HG03432 (cell line): ENCODE results near the gene FAM24A.

ENCODE experiments used
- ATAC-seq: cut with Tn5 transposase; IDR thresholded peaks from one replicate; pipeline ENCODE4 v1.9.1; 2021; ENCODE audit warnings: mild to moderate bottlenecking, moderate library complexity; ENCODE audit not compliant: unreplicated experiment

The FAM24A gene

GRCh38 chr10:122930140-122930539, 19.7 kb downstream of the FAM24A start:
- no peak for ATAC-seq

- ATAC-seq = no peak
Measured at GRCh38 chr10:122931088-122931906, 20.9 kb downstream of the FAM24A start.

- no peak for ATAC-seq
Measured at GRCh38 chr10:122939133-122939855, 28.9 kb downstream of the FAM24A start.

GRCh38 chr10:122939856-122940543, 29.6 kb downstream of the FAM24A start:
- ATAC-seq = no peak

DNA sequence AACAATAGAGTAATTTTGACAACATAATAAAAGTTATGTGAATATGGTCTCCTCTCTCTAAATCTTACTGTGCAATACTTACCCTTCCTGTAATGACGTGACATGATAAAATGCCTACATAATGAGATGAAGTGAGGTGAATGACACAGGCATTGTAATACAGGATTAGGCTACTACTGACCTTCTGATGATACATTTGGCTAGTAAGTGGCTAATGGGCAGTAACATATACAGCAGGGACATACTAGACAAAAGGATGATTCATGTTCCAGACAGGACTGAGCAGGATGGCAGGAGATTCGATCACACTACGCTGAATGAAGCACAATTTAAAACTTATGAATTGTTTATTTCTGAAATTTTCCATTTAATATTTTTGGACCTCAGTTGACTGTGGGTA, 38.9 kb downstream of the FAM24A start:
- ATAC-seq = no peak

DNA sequence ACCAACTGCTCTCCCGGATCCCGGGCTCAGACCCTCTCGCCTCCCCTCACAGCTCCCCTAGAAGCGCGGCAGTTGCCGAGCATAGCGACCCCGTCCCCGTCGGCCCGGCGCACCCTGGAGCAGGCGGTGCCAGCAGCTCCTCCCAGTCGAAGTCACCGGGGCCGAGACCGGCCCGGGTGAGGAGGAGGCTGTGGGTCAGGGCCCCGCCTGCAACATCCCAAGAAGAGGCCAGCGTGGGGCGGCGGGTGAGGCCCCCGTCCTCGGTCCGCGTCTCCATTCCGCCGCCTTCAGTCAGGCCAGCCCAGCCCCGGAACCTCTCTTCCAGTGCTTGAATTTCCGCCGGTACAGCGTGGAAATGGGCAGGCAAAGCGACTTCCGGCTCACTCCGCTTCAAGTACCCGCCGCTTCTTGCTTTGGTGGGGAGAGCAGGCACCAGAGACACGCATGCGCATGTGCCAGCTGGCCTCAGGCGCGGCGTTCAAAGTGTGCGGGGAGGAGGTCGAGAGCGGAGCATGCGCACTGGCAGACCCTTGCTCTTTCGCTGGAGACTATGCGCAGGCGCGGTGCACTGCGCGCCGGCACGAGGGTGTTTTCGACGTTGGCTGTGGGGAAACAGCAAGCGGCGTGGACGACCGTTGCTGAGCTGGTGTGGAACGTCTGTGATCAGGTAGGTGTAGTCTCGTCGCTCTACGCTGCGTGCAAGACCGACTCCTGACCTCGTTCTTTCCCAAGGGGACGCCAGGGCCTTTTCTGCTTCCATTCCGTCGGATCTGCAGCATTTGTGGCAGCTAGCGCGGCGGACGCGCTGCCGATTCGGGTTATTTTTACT, 43.7 kb downstream of the FAM24A start, which contains the start of gene C10orf88:
Gene C10orf88 (minus strand): TSS at position 326 of the 829 bp plus-strand sequence. CDS start 49 bp downstream, at position 277.
- peak; percentile 98 for ATAC-seq

DNA sequence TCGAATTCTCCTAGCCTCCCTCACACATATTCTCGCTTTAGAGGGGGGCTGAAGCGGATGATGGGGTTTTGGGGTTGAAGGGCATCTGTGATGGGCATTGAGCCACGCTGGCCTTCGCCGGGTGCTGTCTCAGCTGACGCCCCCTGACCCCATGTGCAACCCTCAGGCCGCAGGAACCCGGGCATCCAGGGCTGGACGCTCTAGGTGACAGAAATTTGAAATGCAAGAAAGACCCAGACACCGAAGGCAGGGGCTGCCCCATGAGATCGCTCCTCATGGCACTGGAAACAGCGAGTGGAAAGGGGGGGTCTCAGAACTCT, 44.3 kb downstream of the FAM24A start:
- ATAC-seq = no peak

- no peak for ATAC-seq
Measured at GRCh38 chr10:122955892-122956291, 45.5 kb downstream of the FAM24A start.

- ATAC-seq = no peak
Measured at GRCh38 chr10:122957474-122957873, 47.1 kb downstream of the FAM24A start.

DNA sequence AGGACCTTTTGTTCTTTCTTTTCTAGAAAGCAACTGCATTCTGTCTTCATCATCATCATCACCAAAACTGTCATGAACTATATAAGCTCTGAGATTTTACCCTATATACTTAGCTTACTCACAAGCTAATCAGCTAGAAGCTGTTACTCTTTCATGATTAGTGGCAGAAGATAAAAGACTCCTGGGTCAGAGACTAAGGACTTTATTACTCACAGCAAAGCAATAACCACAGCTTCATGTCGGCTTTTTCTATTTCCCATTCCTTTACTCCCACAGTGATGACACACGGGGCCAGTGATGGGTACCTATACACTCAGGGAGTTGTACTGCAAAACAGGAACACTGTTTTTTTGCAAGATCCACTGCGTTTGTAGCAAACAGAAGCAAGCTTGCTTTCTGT, 52.0 kb downstream of the FAM24A start:
- ATAC-seq = no peak
